Ascending aorta (tissue), 2 donors: ENCODE data around the gene RSU1. TPM values are rescaled to one million over a fixed set of nuclear protein-coding genes. Genes with fewer than 3 reads are reported as not detected.
A peak's percentile ranks its signal among the peaks of the same experiment; 100 is the strongest.

Experiments
- DNase-seq, 2 donors: peaks; one replicate each; pipeline ENCODE4 v3.0.0-alpha.2; 2019; ENCODE audit warnings: low spot score in 2 of 2
- H3K27ac ChIP-seq, 2 donors: fragments of 200-600 bp; sonication (generic); one replicate each; pipeline ENCODE4 v1.5.1; 2016 to 2017; ENCODE audit warnings: mild to moderate bottlenecking in 1 of 2
- H3K27me3 ChIP-seq: fragments of 200-600 bp; sonication (generic); one replicate; pipeline ENCODE4 v1.5.1; 2017
- H3K36me3 ChIP-seq, 2 donors: fragments of 200-600 bp; sonication (generic); one replicate each; pipeline ENCODE4 v1.5.1; 2016
- H3K4me1 ChIP-seq, 2 donors: fragments of 200-600 bp; sonication (generic); one replicate each; pipeline ENCODE4 v1.5.1; 2016 to 2017; ENCODE audit warnings: mild to moderate bottlenecking in 1 of 2
- H3K4me3 ChIP-seq, 2 donors: fragments of 200-600 bp; sonication (generic); one replicate each; pipeline ENCODE4 v1.5.1; 2016 to 2017; ENCODE audit warnings: mild to moderate bottlenecking in 1 of 2
- H3K9me3 ChIP-seq, 2 donors: fragments of 200-600 bp; sonication (generic); one replicate each; pipeline ENCODE4 v1.5.1; 2016
- intact Hi-C: fragments of 100-400 bp; cut with DNase I; formaldehyde crosslinking; loops from one replicate; pipeline ENCODE4 v1.15.1; 2023
- total RNA-seq: library from RNA; depleted of rRNA; stranded (reverse); fragments of >200 nt; gene quantifications from one replicate; pipeline ENCODE4 v1.1.0, GENCODE V29; 2016
- TF ChIP-seq, protein P1 (sequence below), 3 experiments: fragments of 200-600 bp in 2 of 3; fragments of 450-650 bp in 1 of 3; sonication (generic) in 2 of 3; IDR thresholded peaks; one replicate each; pipeline ENCODE4 v1.5.1; 2016 to 2019; ENCODE audit warnings: antibody characterized with exemption in 3 of 3, mild to moderate bottlenecking in 1 of 3, moderate library complexity in 1 of 3

The RSU1 gene
- total RNA-seq, 1 donor from 2014 or later = 82.2 TPM

DNA sequence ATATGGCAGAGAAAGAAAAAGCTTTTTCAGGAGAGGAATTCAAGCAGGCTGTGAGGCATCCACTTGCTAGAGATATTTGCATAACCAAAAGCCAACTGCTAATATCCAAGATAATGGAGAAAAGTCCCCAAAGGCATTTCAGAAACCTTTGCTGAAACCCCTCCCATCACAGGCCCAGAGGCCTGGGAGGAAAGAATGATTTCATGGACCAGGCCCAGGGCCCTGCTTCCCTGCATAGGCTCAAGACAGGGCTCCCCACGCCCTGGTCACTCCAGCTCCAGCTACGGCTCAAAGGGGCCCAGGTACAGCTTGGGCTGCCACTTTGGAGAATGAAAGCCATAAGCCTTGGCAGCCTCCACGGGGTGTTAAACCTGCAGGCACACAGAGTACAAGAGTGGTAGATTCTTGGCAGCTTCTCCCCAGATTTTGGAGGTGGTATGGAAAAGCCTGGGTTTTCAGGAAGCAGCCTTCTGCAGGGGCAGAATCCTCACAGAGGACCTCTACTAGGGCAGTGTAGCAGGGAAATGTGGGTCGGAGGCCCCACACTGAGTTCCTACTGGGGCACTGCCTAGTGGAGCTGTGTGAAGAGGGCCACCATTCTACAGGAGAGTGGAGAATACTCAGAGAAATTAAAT lies 5.6 kb upstream of the RSU1 start:
- Histone ChIP-seq H3K4me3 (no peak overlapping the region), H3K9me3 (peaks cover 0 to 6% of the 10 kb centered on the region in 2 donors), H3K27ac (no peak overlapping the region), H3K27me3 (no peaks in the 10 kb centered on the region), H3K36me3 (no peaks in the 10 kb centered on the region), H3K4me1 (no peaks in the 10 kb centered on the region)
- TF ChIP-seq, protein P1, sequence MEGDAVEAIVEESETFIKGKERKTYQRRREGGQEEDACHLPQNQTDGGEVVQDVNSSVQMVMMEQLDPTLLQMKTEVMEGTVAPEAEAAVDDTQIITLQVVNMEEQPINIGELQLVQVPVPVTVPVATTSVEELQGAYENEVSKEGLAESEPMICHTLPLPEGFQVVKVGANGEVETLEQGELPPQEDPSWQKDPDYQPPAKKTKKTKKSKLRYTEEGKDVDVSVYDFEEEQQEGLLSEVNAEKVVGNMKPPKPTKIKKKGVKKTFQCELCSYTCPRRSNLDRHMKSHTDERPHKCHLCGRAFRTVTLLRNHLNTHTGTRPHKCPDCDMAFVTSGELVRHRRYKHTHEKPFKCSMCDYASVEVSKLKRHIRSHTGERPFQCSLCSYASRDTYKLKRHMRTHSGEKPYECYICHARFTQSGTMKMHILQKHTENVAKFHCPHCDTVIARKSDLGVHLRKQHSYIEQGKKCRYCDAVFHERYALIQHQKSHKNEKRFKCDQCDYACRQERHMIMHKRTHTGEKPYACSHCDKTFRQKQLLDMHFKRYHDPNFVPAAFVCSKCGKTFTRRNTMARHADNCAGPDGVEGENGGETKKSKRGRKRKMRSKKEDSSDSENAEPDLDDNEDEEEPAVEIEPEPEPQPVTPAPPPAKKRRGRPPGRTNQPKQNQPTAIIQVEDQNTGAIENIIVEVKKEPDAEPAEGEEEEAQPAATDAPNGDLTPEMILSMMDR (IDR thresholded peaks at IDR 0.05) = no peak
- no peak for DNase-seq
- intact Hi-C loops = loop anchor here (10.0 kb wide), 1 partner anchor 842 kb away; no protein-coding TSS in a partner anchor

DNA sequence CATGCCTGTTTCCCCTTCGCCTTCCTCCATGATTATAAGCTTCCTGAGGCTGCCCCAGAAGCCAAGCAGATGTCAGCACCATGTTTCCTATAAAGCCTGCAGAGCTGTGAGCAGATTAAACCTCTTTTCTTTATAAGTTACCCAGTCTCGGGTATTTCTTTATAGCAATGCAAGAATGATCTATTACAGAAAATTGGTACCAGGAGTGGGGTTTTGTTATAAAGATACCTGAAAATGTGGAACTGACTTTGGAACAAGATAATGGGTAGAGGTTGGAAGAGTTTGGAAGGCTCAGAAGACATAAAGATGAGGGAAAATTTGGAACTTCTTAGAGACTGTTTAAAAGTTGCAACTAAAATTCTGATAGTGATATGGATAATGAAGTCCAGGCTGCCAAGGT lies 4.8 kb upstream of the RSU1 start:
- Histone ChIP-seq H3K27me3 (no peaks in the 10 kb centered on the region), H3K36me3 (no peaks in the 10 kb centered on the region), H3K4me1 (no peaks in the 10 kb centered on the region), H3K4me3 (no peak overlapping the region), H3K9me3 (peaks cover 0 to 6% of the 10 kb centered on the region in 2 donors), H3K27ac (no peak overlapping the region)
- TF ChIP-seq, protein P1 (IDR thresholded peaks at IDR 0.05) = no peak
- intact Hi-C loops = loop anchor here (10.0 kb wide), 1 partner anchor 843 kb away; no protein-coding TSS in a partner anchor
- DNase-seq = no peak

DNA sequence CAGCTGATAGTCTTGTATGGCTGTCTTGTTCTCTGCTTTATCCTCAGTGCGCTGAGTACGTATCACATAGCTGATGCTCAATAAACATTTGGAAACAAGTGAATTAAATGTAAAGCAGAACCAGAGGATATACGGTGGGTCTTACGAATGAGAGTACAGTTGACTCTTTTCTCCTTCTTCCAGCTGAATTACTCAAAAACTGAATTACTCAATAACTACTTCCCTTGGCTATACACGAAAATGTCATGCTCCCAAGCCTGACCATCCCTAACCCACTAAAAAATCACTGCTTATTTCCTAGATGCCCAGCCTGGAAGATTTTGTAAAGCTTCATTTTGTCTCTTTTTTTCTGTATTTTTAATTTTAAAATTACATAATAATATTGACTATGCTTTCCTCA lies 3.2 kb upstream of the RSU1 start:
- peaks cover 0 to 9% of the 10 kb centered on the region in 2 donors for H3K4me1 ChIP-seq
- intact Hi-C loops = loop anchor here (10.0 kb wide), 1 partner anchor 844 kb away; no protein-coding TSS in a partner anchor
- TF ChIP-seq, protein P1 (IDR thresholded peaks at IDR 0.05) = no peak

DNA sequence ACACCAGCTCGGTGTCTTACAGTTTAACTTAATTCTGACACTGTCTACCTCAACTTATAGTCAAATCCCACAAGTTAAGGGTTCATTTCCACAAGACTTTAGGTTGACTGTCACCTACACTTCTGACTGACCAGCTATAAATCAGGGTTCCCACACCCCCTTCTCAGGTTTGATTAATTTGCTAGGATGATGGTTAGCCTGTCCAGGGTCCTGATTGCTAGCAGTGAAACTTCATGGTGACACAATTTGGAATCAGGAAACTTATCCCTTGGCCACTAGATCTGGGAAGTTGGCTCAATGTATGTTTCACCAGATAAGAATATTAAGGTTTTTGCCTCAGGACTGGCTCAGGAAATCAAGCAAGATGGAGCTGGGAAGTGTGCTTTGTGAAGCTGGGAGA lies 2.8 kb upstream of the RSU1 start:
- intact Hi-C loops = loop anchor here (10.0 kb wide), 1 partner anchor 845 kb away; no protein-coding TSS in a partner anchor
- no peaks in the 10 kb centered on the region for H3K27me3 ChIP-seq
- no peak for DNase-seq
- no peaks in the 10 kb centered on the region for H3K36me3 ChIP-seq
- H3K27ac ChIP-seq = no peak overlapping the region
- H3K4me1 ChIP-seq = peaks cover 0 to 12% of the 10 kb centered on the region in 2 donors
- H3K9me3 ChIP-seq = peaks cover 0 to 6% of the 10 kb centered on the region in 2 donors
- TF ChIP-seq, protein P1 (IDR thresholded peaks at IDR 0.05) = no peak
- H3K4me3 ChIP-seq = no peak overlapping the region

More for the DNA sequence above, 3.2 kb upstream of the RSU1 start:
- Histone ChIP-seq H3K9me3 (peaks cover 0 to 6% of the 10 kb centered on the region in 2 donors), H3K27me3 (no peaks in the 10 kb centered on the region), H3K27ac (no peak overlapping the region), H3K4me3 (no peak overlapping the region), H3K36me3 (no peaks in the 10 kb centered on the region)
- no peak for DNase-seq

DNA sequence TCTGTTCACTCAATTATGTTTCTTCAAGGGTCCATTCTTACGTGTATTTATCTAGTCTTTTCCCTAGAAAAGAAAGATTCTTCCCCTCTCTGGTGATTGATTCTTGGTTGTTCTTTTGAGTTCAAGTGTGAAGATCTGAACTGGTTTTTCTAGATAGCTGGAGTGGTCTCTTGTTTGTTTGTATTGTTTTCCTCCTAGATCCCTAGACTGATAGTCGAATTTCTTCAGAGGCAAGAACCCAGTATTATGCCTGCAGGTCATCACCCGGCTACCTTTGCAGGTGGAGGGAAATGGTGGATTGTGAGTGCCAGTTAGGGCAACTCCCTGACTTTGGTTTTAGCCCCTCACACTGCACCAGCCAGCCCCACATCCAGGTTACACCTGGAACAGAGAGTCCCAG lies 2.2 kb upstream of the RSU1 start:
- intact Hi-C loops = loop anchor here (5.0 to 10.0 kb wide), 2 partner anchors 823 to 1835 kb away; partner anchors contain the start of genes ARL5B, NSUN6 and STAM

More for the DNA sequence above, 2.2 kb upstream of the RSU1 start:
- H3K27me3 ChIP-seq = no peaks in the 10 kb centered on the region
- TF ChIP-seq, protein P1 (IDR thresholded peaks at IDR 0.05) = no peak
- H3K4me1 ChIP-seq = peaks cover 0 to 17% of the 10 kb centered on the region in 2 donors
- H3K4me3 ChIP-seq = no peak overlapping the region
- H3K9me3 ChIP-seq = peaks cover 0 to 6% of the 10 kb centered on the region in 2 donors
- no peaks in the 10 kb centered on the region for H3K36me3 ChIP-seq
- H3K27ac ChIP-seq = peak overlapping the region in 1 of 2 donors; percentile 32
- no peak for DNase-seq
